Diencephalon (tissue), 1 donor: ENCODE data around the gene GINM1. TPM values are rescaled to one million over a fixed set of nuclear protein-coding genes. Genes with fewer than 3 reads are reported as not detected.

Experiments
- small RNA-seq: library from RNA; depleted of rRNA; stranded (forward); fragments of <200 nt; gene quantifications from one replicate; pipeline ENCODE3, GENCODE V24; 2014
- total RNA-seq: library from RNA; depleted of rRNA; stranded (reverse); fragments of >200 nt; gene quantifications from one replicate; pipeline ENCODE4 v1.2.3, GENCODE V29; 2014

Gene GINM1, protein sequence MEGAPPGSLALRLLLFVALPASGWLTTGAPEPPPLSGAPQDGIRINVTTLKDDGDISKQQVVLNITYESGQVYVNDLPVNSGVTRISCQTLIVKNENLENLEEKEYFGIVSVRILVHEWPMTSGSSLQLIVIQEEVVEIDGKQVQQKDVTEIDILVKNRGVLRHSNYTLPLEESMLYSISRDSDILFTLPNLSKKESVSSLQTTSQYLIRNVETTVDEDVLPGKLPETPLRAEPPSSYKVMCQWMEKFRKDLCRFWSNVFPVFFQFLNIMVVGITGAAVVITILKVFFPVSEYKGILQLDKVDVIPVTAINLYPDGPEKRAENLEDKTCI
- 44.8 TPM for total RNA-seq

DNA sequence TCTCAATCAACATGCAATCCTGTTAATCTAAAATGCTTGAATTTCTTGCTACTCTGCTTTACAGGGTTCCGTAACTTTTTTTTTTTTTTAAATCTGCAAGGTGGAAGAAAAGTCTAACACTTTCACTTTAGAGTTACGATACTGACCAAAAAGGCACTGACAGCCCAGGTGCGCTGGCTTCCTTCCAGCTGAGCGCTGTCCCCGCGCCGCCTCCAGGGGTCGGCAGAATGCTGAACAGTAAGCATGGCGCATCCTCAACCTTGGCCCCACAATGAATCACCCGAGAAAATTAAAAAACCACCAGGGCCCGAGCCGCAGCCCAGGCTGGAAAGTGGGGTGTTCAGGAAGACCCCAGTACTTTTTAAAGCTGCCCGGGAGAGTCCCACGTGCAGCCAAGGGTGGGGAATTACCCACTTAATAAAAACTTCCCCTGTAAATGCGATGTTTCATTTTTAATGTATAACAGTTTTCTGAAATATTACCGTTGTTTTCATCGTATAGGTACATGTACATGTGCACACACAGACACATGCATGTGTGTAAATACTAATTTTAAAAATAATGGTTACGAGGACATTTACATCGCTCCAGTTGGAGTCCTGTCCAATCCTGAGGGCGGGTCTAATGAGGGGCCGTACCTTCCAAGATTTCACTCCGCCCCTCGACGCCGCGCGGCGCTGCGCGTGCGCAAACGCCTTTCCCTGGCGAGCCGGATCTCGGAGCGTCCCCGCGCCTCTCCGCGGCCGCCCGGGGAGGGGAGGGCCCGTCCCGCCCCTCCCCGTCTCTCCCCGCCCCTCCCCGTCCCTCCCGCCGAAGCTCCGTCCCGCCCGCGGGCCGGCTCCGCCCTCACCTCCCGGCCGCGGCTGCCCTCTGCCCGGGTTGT is at the start of gene GINM1:
Gene GINM1, plus strand, starts transcription at position 849 of the 883 bp plus-strand sequence. CDS start 40 bp downstream, outside the sequence.

DNA sequence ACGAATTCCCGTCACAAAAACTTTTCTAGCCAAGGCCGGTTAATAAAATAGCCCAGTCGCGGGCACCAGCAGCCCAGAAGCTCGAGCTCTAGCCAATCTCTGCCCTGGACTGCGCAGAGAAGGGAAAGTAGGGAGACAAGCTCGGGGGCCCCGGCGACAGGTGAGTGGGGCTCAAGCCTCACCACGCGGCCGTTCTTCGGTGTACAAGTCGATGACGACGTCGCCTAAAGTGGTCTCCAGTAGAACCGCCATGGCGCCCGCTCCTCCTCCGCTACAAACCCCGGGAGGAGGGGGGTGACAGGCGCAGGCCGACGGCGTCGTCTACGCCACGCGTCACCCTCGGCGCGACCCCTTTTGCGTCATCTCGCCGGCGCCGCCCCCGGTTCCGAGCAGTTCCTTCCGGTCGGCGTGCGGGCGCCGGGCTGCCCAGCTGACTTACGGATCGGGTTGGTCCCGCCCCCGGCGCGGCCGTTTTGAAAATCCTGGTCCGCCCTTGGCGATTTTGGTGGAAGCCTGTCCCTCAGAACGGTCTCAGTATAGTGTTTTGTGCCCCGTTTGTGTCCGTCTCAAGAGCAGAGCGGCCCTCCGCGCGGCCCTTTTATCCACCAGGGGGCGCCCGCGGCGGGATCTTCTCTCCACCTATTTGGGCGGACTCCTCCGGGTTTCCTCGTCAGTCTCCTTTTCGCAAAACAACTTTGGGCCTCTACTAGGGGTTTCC is 20.3 kb upstream of the GINM1 start, which contains the start of gene PPIL4:
Gene PPIL4, minus strand, starts transcription at position 290 of the 718 bp plus-strand sequence. Its CDS starts 38 bp downstream, at position 252.

Small RNAs within 50 kb of the gene (small RNA-seq; reads per million reads assigned to genes)
- gene RF00019 = not detected
- gene RF00410 = not detected
- 0.13 reads per million for gene RNU7-3P

Other genes with a start within 250 kb of the GINM1 start
- gene TAB2, start 248.7 kb upstream of the GINM1 start, total RNA-seq = 46.1 TPM
- gene SUMO4, start 166.1 kb upstream of the GINM1 start, total RNA-seq = 6.7 TPM
- 0.92 TPM for gene ZC3H12D, start 81.4 kb upstream of the GINM1 start, total RNA-seq
- gene PPIL4, start 20.3 kb upstream of the GINM1 start, total RNA-seq = 54.0 TPM
- gene KATNA1, start 82.3 kb downstream of the GINM1 start, total RNA-seq = 20.3 TPM
- 30.2 TPM for gene LATS1, start 151.7 kb downstream of the GINM1 start, total RNA-seq
- 23.3 TPM for gene NUP43, start 180.2 kb downstream of the GINM1 start, total RNA-seq
- gene PCMT1, start 183.4 kb downstream of the GINM1 start, total RNA-seq = 162 TPM